Liver (tissue), 3 donors: ENCODE measurements around the gene RAC2.

Experiments used
- EGR1 ChIP-seq, 2 donors: IDR thresholded peaks; 2 replicates each; pipeline ENCODE4 v1.6.1; 2016 to 2018; ENCODE audit warnings: antibody characterized with exemption in 2 of 2, low read depth in 2 of 2
- FOXA1 ChIP-seq: IDR thresholded peaks from 2 replicates; pipeline ENCODE4 v1.6.1; 2016; ENCODE audit warnings: antibody characterized with exemption
- GABPA ChIP-seq, 2 donors: IDR thresholded peaks in 1 of 2; conservative IDR thresholded peaks in 1 of 2; 2 replicates each; pipeline ENCODE4 v1.6.1; 2016; ENCODE audit warnings: antibody characterized with exemption in 2 of 2, mild to moderate bottlenecking in 1 of 2, moderate library complexity in 1 of 2
- HNF4G ChIP-seq: IDR thresholded peaks from 2 replicates; pipeline ENCODE4 v1.6.1; 2016; ENCODE audit warnings: antibody characterized with exemption
- JUND ChIP-seq, 2 donors: IDR thresholded peaks; 2 replicates each; pipeline ENCODE4 v1.6.1; 2016; ENCODE audit warnings: antibody characterized with exemption in 2 of 2
- RAD21 ChIP-seq, 2 donors: IDR thresholded peaks; 2 replicates each; pipeline ENCODE4 v1.6.1; 2016; ENCODE audit warnings: antibody characterized with exemption in 2 of 2, mild to moderate bottlenecking in 2 of 2
- REST ChIP-seq: IDR thresholded peaks from 2 replicates; pipeline ENCODE4 v1.6.1; 2016; ENCODE audit warnings: antibody characterized with exemption, mild to moderate bottlenecking
- SP1 ChIP-seq: IDR thresholded peaks from 2 replicates; pipeline ENCODE4 v1.6.1; 2018; ENCODE audit warnings: antibody characterized with exemption, mild to moderate bottlenecking
- TAF1 ChIP-seq: conservative IDR thresholded peaks from 2 replicates; pipeline ENCODE4 v1.6.1; 2016; ENCODE audit warnings: antibody characterized with exemption, mild to moderate bottlenecking
- YY1 ChIP-seq: IDR thresholded peaks from 2 replicates; pipeline ENCODE4 v1.6.1; 2016; ENCODE audit warnings: antibody characterized with exemption, mild to moderate bottlenecking
- ZBTB33 ChIP-seq: IDR thresholded peaks from 2 replicates; pipeline ENCODE4 v1.6.1; 2016; ENCODE audit warnings: antibody characterized with exemption
- TF ChIP-seq, protein P1 (sequence below): fragments of 150-350 bp; IDR thresholded peaks from 2 replicates; pipeline ENCODE4 v1.5.1; 2017; ENCODE audit warnings: improper control_type of control experiment, low read depth, low read length; ENCODE audit not compliant: missing input control
- TF ChIP-seq, protein P2 (sequence below): IDR thresholded peaks from 2 replicates; pipeline ENCODE4 v1.6.1; 2016; ENCODE audit warnings: antibody characterized with exemption
- donor health status: healthy.
- donor health status: healthy.

DNA sequence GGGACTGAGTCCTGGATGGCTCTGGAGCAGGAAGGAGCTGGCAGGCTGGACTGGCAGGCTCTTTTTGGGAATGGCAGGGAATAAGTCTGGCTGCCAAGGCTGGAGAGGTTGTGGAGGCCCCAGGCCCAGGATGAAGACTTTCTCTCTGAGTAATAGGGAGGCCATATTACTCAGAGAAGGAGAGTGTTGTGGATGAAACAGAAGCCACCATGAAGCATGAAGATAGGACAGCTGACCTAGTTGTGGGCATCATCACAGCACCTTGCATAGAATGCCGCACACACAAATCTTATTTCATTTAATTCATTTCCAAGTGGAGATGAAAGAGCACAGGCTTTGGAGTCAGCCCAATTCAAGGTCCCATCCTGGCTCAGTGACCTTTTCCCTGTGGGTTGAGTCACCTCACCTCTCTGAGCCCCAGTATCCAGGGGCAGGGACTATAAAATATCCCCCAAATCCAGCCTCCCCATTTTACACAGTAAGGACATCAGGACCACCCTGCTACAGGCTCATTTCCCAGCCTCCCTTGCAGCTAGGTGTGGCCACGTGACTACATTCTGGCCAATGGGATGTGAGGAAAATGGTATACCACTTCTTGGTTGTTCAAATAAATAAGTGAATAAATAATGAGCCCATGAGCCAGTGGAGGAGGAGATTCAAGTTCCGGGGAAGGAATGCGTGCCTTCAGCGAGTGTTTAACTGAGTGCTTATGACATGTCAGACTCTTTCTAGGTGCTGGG lies 47.7 kb upstream of the RAC2 start:
- TF ChIP-seq, protein P1, sequence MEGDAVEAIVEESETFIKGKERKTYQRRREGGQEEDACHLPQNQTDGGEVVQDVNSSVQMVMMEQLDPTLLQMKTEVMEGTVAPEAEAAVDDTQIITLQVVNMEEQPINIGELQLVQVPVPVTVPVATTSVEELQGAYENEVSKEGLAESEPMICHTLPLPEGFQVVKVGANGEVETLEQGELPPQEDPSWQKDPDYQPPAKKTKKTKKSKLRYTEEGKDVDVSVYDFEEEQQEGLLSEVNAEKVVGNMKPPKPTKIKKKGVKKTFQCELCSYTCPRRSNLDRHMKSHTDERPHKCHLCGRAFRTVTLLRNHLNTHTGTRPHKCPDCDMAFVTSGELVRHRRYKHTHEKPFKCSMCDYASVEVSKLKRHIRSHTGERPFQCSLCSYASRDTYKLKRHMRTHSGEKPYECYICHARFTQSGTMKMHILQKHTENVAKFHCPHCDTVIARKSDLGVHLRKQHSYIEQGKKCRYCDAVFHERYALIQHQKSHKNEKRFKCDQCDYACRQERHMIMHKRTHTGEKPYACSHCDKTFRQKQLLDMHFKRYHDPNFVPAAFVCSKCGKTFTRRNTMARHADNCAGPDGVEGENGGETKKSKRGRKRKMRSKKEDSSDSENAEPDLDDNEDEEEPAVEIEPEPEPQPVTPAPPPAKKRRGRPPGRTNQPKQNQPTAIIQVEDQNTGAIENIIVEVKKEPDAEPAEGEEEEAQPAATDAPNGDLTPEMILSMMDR: no peak
- TF ChIP-seq, protein P2, sequence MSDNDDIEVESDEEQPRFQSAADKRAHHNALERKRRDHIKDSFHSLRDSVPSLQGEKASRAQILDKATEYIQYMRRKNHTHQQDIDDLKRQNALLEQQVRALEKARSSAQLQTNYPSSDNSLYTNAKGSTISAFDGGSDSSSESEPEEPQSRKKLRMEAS: no peak
- TF ChIP-seq RAD21 (IDR thresholded peaks at IDR 0.05): no peak
- TF ChIP-seq YY1: no peak
- TF ChIP-seq GABPA (IDR thresholded peaks at IDR 0.05 in 1 of 2, conservative IDR thresholded peaks at IDR 0.05 in 1 of 2): no peak
- no peak for TF ChIP-seq REST
- TF ChIP-seq ZBTB33: no peak
- no peak for TF ChIP-seq TAF1
- no peak for TF ChIP-seq FOXA1
- TF ChIP-seq SP1: no peak
- no peak for TF ChIP-seq HNF4G
- TF ChIP-seq JUND (IDR thresholded peaks at IDR 0.05): no peak
- no peak for TF ChIP-seq EGR1 (IDR thresholded peaks at IDR 0.05; ENCODE audit: low read depth in 2 of 2)
